Fibroblast of the aortic adventitia (primary cell): ENCODE results near the gene AMIGO3. TPM values are rescaled to one million over a fixed set of nuclear protein-coding genes. Genes with fewer than 3 reads are reported as not detected.

Experiments
- DNase-seq: peaks from one replicate; pipeline ENCODE4 v3.0.0-alpha.2; 2010; ENCODE audit warnings: low read depth
- H3K4me3 ChIP-seq: 2 replicates; pipeline ENCODE4 v1.5.1; 2011; ENCODE audit warnings: low read depth, mild to moderate bottlenecking, control low read depth, low read length, moderate library complexity
- small RNA-seq: library from RNA; depleted of rRNA; stranded (forward); fragments of <200 nt; gene quantifications from one replicate; pipeline ENCODE3, GENCODE V24; 2012
- total RNA-seq: library from RNA; depleted of rRNA; stranded (reverse); fragments of >200 nt; gene quantifications from 2 replicates; pipeline ENCODE4 v1.2.3, GENCODE V29; 2012; ENCODE audit warnings: low replicate concordance
- TF ChIP-seq, protein P1 (sequence below): IDR thresholded peaks from 2 replicates; pipeline ENCODE4 v1.5.1; 2011; ENCODE audit warnings: mild to moderate bottlenecking, low read length, control low read depth, inconsistent platforms; ENCODE audit not compliant: insufficient read depth

AMIGO3 gene
- total RNA-seq, 1 donor = 0.27 TPM

DNA sequence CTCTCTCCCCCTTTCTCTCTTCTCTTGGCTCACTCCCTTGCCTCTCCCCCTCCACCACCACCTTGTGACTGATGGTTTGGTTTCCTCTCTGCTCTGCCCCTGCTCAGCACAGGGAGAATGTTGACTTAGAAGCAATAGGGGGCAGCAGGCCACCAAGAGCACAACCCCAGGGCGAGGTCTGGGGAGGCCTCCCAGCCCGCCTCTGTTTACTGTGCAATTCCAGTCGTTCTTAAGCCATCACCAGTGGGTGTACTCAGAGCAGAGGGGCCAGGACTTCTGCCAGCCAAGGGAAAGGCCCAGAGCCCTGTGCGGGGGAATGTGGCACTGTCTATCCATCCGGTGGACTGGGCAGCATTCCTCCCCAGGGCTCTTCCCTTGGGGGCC lies 51.1 kb downstream of the AMIGO3 start:
- DNase-seq = no peak
- no peak overlapping the region for H3K4me3 ChIP-seq
- TF ChIP-seq, protein P1, sequence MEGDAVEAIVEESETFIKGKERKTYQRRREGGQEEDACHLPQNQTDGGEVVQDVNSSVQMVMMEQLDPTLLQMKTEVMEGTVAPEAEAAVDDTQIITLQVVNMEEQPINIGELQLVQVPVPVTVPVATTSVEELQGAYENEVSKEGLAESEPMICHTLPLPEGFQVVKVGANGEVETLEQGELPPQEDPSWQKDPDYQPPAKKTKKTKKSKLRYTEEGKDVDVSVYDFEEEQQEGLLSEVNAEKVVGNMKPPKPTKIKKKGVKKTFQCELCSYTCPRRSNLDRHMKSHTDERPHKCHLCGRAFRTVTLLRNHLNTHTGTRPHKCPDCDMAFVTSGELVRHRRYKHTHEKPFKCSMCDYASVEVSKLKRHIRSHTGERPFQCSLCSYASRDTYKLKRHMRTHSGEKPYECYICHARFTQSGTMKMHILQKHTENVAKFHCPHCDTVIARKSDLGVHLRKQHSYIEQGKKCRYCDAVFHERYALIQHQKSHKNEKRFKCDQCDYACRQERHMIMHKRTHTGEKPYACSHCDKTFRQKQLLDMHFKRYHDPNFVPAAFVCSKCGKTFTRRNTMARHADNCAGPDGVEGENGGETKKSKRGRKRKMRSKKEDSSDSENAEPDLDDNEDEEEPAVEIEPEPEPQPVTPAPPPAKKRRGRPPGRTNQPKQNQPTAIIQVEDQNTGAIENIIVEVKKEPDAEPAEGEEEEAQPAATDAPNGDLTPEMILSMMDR = no peak

DNA sequence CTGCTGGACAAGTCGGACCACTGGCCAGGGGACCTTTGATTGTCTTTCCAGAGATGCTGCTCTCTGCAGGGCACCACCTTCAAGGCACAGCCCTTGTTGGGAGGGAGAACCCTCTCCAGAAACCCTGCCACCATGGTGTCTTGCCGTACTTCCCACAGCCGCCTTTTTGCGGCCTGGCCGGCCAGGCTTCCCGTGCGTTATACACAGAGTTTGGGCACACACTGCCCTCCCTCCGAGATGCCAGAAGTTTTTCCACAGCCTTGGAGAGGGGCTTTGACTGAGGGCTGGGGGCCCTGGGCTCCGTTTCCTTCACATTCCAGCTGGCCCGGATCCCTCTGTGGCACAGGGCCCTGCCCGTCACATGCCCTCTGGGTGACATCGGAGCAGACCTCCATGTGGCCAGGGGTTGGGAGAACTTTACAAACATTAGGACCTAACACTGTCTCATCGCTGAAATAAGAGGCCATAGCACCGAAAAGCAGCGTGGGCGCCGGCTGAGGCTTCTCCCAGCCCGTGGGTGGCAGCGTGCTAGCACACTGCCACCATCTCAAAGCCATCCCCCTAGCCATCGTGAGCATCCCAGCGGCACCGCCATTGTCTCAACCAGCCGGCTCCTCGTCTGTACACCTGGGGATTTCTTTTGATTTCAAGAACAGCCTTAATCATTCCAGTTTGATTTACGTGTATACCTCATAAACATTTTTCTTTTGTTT lies 51.6 kb downstream of the AMIGO3 start:
- TF ChIP-seq, protein P1 = no peak
- no peak overlapping the region for H3K4me3 ChIP-seq

More for the DNA sequence above, 51.6 kb downstream of the AMIGO3 start:
- no peak for DNase-seq

Small RNA genes within 50 kb of the gene (small RNA-seq; reads per million reads assigned to genes)
- gene AMIGO3 (not detected), gene COX6CP14 (not detected)

Other genes starting within 250 kb of the AMIGO3 start
- 34.1 and 63.4 TPM in 2 replicates for gene DAG1, start 249.4 kb downstream of the AMIGO3 start, total RNA-seq
- 0.08 and 0.27 TPM in 2 replicates for gene BSN, start 165.2 kb downstream of the AMIGO3 start, total RNA-seq
- gene APEH, start 45.3 kb downstream of the AMIGO3 start, total RNA-seq = 41.1 and 87.7 TPM in 2 replicates
- 2.9 and 4.7 TPM in 2 replicates for gene MST1, start 30.2 kb downstream of the AMIGO3 start, total RNA-seq
- gene RNF123, start 30.1 kb downstream of the AMIGO3 start, total RNA-seq = 19.4 and 22.7 TPM in 2 replicates
- gene GMPPB, start 4.3 kb upstream of the AMIGO3 start, total RNA-seq = 14.3 and 31.0 TPM in 2 replicates
- 29.6 TPM in 2 replicates for gene IP6K1, start 66.9 kb upstream of the AMIGO3 start, total RNA-seq
- gene CDHR4, start 80.2 kb upstream of the AMIGO3 start, total RNA-seq = 0.09 TPM in 1 of 2 replicates, not detected in the other
- 4.4 and 9.5 TPM in 2 replicates for gene INKA1, start 83.6 kb upstream of the AMIGO3 start, total RNA-seq
- gene UBA7, start 94.3 kb upstream of the AMIGO3 start, total RNA-seq = 22.8 and 69.4 TPM in 2 replicates
- 1.3 and 7.7 TPM in 2 replicates for gene TRAIP, start 136.9 kb upstream of the AMIGO3 start, total RNA-seq
- gene CAMKV, start 150.2 kb upstream of the AMIGO3 start, total RNA-seq = not detected in 2 replicates
- 0.81 and 1.3 TPM in 2 replicates for gene MST1R, start 184.2 kb upstream of the AMIGO3 start, total RNA-seq
- 3.4 and 12.8 TPM in 2 replicates for gene MON1A, start 210.1 kb upstream of the AMIGO3 start, total RNA-seq
- 48.5 and 82.5 TPM in 2 replicates for gene RBM6, start 220.5 kb upstream of the AMIGO3 start, total RNA-seq